GM21526 (cell line): Measurements from ENCODE around the gene RND3.
A peak's percentile ranks its signal among the peaks of the same experiment; 100 is the strongest.

ENCODE experiments used
- ATAC-seq: cut with Tn5 transposase; IDR thresholded peaks from one replicate; pipeline ENCODE4 v1.9.1; 2021; ENCODE audit warnings: moderate library complexity; ENCODE audit not compliant: unreplicated experiment, low FRiP score

Gene RND3

GRCh38 chr2:150487537-150488429 is at the start of gene RND3:
Gene RND3 (minus strand): TSS chr2:150487667. CDS start chr2:150487417, 250 bp downstream.
- ATAC-seq: peak; percentile 78

GRCh38 chr2:150535176-150535575 is 47.7 kb upstream of the RND3 start:
- no peak for ATAC-seq

GRCh38 chr2:150532879-150533278 is 45.4 kb upstream of the RND3 start:
- no peak for ATAC-seq

- no peak for ATAC-seq
Observed at GRCh38 chr2:150532020-150532419, 44.6 kb upstream of the RND3 start.

GRCh38 chr2:150531591-150531990 is 44.1 kb upstream of the RND3 start:
- ATAC-seq: no peak

GRCh38 chr2:150530168-150530567 is 42.7 kb upstream of the RND3 start:
- ATAC-seq: no peak

- peak; percentile 75 for ATAC-seq
Observed at GRCh38 chr2:150528861-150529801, 41.7 kb upstream of the RND3 start.

- ATAC-seq: no peak
Observed at GRCh38 chr2:150526827-150527226, 39.4 kb upstream of the RND3 start.

- ATAC-seq: no peak
Observed at GRCh38 chr2:150526006-150526405, 38.5 kb upstream of the RND3 start.

GRCh38 chr2:150522269-150522668 is 34.8 kb upstream of the RND3 start:
- no peak for ATAC-seq

GRCh38 chr2:150520887-150521664 is 33.6 kb upstream of the RND3 start:
- ATAC-seq: no peak

- no peak for ATAC-seq
Observed at GRCh38 chr2:150520033-150520432, 32.6 kb upstream of the RND3 start.

- ATAC-seq: no peak
Observed at GRCh38 chr2:150517951-150518680, 30.6 kb upstream of the RND3 start.

GRCh38 chr2:150513647-150514046 is 26.2 kb upstream of the RND3 start:
- no peak for ATAC-seq

GRCh38 chr2:150508497-150509137 is 21.1 kb upstream of the RND3 start:
- no peak for ATAC-seq

GRCh38 chr2:150507071-150507470 is 19.6 kb upstream of the RND3 start:
- no peak for ATAC-seq

- no peak for ATAC-seq
Observed at GRCh38 chr2:150505178-150505577, 17.7 kb upstream of the RND3 start.

- ATAC-seq: no peak
Observed at GRCh38 chr2:150495993-150496627, 8.6 kb upstream of the RND3 start.

- no peak for ATAC-seq
Observed at GRCh38 chr2:150495001-150495400, 7.5 kb upstream of the RND3 start.
